GM18858 (cell line): ENCODE data around the gene MYBL2.

Experiments
- ATAC-seq: cut with Tn5 transposase; IDR thresholded peaks from one replicate; pipeline ENCODE4 v1.9.1; 2021; ENCODE audit not compliant: unreplicated experiment

Gene MYBL2

DNA sequence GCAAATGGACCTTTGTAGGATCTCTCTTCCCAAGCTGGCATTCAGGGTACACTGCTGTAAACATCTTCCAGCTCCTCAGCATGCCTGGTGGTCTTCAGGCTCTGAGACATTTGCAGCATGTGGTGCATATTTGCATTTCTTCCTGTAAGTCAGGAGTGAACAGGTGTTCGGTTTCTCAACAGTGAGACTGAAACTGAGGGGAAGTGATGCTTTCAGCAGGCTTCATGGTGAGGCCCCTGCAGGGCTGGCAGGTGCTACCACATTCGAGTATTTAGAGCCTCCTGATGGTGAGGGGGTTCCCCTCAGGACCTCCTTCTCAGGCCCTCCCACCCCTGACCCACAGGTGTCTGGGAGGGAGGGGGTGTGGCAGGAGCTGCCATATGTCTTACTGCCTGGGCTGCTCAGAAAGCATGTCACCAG lies 15.1 kb downstream of the MYBL2 start:
- ATAC-seq: peak; percentile 87

- peak; percentile 6 for ATAC-seq
Observed at GRCh38 chr20:43682446-43682845, 15.5 kb downstream of the MYBL2 start.

GRCh38 chr20:43686820-43687219 lies 19.9 kb downstream of the MYBL2 start:
- no peak for ATAC-seq

- no peak for ATAC-seq
Observed at GRCh38 chr20:43689165-43689564, 22.3 kb downstream of the MYBL2 start.

DNA sequence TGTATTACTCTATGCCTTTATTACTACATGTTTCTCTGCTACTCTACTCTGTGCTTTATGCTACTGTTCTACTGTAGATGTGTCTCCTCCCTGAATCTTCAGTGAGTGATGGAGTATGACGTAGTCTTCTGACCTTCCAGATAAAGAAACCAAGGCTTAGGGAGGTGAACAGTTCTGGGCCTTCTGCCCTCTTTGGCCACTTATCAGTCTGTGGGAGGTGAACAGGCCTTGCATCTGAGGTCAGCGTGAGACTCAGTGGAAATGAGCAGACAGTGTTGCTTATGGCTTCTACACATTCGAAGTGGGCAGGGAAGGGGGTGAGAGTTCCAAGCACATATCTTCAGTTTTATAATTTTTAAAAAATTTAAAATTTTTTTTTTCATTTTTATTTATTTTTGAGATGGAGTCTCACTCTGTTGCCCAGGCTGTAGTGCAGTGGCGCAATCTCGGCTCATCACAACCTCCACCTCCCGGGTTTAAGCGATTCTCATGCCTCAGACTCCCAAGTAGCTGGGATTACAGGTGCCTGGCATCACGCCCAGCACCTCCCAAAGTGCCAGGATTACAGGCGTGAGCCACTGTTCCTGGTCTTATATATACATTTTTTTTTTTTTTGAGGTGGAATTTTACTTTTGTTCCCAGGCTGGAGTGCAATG lies 24.2 kb downstream of the MYBL2 start:
- ATAC-seq: no peak

DNA sequence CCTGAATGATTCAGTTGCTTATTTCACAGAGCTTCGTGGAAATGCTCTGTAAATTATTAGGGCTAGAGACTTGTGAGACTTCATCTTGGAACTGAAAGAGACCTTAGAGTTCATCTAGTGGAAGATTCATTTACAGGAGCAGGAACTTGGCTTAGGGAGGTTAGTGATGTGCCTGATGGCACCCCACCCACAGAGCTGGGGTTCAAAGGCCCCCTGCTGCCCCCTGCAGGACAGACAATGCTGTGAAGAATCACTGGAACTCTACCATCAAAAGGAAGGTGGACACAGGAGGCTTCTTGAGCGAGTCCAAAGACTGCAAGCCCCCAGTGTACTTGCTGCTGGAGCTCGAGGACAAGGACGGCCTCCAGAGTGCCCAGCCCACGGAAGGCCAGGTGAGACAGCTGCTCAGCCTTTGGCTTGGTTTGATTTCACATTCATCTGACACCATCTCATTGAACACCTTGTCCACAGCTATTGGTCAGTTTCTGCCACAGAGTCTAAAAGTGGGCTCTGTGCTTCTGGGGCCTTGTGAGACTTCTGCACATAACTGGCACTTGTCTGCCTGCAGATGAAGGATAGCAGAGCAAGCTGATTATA lies 25.1 kb downstream of the MYBL2 start:
- no peak for ATAC-seq

DNA sequence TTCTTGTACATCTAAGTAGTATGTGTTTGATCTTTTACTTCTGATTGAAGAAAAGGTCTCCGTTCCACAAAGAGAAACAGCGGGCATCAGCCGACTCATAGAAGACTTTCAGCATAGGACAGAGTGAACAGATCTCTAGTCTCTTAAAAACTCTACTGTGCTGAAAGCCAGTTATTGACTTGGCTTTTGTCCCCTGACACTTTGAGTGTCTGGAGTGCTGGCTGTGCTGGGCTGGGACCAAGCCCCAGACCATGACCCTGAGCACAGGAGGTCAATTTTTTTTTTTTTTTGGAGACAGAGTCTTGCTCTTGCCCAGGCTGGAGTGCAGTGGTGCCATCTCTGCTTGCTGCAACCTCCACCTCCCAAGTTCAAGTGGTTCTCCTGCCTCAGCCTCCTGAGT lies 27.8 kb downstream of the MYBL2 start:
- ATAC-seq: no peak

DNA sequence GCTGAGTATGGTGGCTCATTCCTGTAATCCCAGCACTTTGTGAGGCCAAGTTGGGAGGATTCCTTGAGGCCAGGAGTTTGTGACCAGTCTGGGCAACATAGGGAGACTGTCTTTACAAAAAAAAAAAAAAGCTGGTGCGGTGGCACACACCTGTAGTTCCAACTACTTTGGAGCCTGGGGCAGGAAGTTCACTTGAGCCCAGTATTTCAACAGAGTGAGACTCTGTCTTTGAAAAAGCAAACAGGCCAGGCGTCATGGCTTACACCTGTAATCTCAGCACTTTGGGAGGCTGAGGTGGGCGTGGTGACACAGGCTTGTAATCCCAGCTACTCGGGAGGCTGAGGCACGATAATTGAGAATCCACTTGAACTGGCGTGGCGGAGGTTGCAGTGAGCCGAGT lies 28.7 kb downstream of the MYBL2 start:
- ATAC-seq: no peak

DNA sequence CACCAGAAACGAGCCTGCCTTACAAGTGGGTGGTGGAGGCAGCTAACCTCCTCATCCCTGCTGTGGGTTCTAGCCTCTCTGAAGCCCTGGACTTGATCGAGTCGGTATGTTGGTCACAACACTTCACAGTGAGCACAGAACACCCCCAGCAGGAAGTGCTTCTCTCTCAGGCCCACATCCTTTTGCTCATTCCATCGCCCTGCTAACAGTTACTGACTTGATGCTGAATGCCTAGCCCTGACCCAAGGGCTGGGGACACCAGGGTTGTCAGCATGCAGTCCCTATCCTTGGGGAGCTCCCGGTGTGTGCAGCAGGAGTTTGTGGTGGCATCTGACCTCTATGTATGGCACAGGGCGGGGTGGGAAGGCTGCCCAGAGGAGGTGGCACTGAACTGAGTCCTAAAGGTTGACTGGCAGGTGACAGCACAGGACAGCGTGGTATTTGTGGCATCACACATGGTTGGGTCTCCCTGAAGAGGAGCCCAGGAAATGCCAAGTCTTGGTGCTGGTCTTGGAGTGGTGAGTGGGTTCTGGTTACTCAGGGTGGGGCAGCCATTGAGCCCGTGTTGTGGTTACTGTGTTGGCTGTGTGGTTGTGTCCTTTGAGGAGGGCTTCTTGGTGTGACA lies 33.1 kb downstream of the MYBL2 start:
- ATAC-seq: no peak

DNA sequence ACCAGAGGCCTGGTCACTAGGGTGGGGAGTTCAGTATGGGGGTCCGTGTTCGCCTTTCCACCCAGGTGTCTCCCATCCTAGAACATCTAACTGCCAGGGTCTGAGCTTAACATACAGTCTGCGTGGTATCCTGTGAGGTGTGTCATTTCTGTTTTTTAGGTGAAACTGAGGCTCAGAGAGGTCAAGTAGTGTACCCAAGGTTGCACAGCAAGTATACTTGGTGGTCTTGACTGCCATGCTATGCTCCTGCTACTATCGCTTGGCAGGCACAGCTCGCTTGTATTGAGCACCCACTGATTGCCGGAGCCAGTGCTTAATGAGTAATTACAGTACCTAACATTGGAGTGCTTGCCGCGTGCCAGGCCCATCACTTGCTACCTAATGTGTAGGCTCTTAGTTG lies 33.7 kb downstream of the MYBL2 start:
- ATAC-seq: no peak

DNA sequence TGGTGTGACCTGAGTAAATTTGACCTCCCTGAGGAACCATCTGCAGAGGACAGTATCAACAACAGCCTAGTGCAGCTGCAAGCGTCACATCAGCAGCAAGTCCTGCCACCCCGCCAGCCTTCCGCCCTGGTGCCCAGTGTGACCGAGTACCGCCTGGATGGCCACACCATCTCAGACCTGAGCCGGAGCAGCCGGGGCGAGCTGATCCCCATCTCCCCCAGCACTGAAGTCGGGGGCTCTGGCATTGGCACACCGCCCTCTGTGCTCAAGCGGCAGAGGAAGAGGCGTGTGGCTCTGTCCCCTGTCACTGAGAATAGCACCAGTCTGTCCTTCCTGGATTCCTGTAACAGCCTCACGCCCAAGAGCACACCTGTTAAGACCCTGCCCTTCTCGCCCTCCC lies 35.6 kb downstream of the MYBL2 start:
- ATAC-seq: no peak

GRCh38 chr20:43710370-43711044 lies 43.6 kb downstream of the MYBL2 start:
- peak; percentile 52 for ATAC-seq

- ATAC-seq: no peak
Observed at GRCh38 chr20:43711098-43711654, 44.3 kb downstream of the MYBL2 start.

DNA sequence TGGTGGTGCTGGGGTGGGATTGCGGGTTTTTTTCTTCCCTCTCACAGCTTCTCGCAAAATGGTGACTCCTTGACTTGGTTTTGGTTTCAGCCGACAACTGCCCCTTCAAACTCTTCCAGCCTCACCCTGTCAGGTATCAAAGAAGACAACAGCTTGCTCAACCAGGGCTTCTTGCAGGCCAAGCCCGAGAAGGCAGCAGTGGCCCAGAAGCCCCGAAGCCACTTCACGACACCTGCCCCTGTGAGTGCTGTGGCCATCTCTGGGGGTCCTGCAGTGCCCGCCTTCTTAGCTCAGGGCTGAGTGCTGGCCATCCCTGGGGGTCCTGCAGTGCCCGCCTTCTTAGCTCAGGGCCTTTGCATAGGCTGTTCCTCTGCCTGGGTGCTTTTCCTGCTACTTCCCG lies 48.1 kb downstream of the MYBL2 start:
- ATAC-seq: no peak

DNA sequence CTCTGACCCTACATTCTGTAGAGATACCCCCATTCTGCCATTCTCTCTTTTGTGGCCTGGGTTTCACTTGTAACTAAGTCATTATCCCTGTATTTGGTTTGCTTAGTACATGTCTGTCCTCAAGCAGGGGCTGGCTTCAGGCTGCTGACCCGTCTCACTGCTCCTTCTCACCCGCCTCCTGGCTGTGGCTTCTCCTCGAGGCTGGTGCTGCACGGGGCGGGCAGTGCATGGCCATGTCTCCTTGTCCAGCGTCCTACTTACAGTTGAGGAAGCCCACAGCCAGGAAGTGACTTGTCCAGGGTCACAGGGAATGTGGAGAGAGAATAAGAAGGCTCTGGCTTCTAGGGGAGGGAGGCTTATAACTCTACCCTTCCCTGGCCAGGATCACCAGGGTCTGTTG lies 48.6 kb downstream of the MYBL2 start:
- ATAC-seq: no peak

GRCh38 chr20:43716123-43716522 lies 49.2 kb downstream of the MYBL2 start:
- no peak for ATAC-seq

GRCh38 chr20:43716757-43717615 lies 50.1 kb downstream of the MYBL2 start:
- no peak for ATAC-seq

DNA sequence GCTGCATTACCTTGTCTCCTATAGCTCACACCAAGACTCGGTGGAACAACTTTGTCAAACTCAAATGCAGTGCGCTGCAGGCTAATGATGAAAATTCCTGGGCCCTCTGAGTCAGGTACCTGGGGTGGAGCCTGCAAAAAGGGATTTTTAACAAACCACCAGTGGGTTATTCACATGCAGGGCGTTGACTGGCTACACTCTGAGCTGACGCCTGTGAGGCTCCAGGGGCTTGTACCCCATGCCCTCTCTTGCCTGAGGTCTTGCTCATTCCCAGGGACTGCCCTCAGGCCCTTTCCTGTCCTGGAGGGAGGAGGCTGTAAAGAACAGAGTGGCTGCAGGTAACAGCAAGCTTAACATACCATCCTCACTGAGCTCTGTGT lies 50.7 kb downstream of the MYBL2 start:
- ATAC-seq: no peak

DNA sequence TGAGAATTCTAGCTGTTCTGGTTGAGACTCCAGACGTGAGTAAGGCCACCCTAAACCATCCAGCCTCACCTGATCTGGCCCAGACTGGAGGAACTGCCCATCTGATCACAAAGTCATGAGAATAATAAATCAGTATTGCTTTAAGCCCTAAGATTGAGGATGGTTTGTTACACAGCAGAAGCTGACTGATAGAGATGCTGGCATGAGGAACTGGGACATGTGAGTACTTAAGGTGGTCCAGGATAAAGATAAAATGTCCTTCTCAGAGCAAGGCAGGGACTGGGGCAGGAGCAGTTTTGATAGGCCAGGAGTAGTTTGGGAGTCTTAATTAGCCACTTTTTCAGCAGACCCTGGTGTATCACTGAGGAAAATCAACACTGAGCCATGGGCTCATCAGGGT lies 53.1 kb downstream of the MYBL2 start:
- no peak for ATAC-seq

DNA sequence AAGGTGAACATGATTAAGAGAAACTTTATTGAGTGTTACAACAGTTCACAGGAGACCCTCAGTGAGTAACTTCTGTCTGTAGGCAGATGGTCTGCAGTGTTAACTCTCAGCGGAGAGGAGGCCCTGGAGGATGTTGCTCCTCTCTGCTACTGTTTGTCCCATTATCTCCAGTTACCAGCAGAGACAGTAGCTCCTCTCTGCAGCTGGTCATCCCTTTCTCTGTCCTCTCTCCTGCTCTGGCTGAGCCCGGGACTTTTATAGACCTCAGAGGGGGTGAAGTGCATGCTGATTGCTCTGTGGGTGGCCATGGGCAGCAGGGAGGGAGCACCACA lies 54.1 kb downstream of the MYBL2 start:
- ATAC-seq: no peak
